ENCODE measurements around the gene PNPLA6.
A peak's percentile ranks its signal among the peaks of the same experiment; 100 is the strongest.

The PNPLA6 gene

GRCh38 chr19:7497292-7497691, 38.2 kb upstream of the PNPLA6 start:
- Histone ChIP-seq H3K36me3 (ENCODE audit: insufficient read depth, low read length) (no peaks in the 10 kb centered on the region), H3K9me3 (ENCODE audit: low read depth, low read length) (no peaks in the 10 kb centered on the region), H3K9ac (ENCODE audit: insufficient read length) (no peak overlapping the region), H3K4me3 (no peak overlapping the region), H3K27ac (no peak overlapping the region)
- TF ChIP-seq POLR2AphosphoS5 (IDR thresholded peaks at IDR 0.05; ENCODE audit: borderline replicate concordance, low read depth, low read length) (no peak), FOXP2 (optimal IDR thresholded peaks at IDR 0.05; ENCODE audit: control extremely low read depth, extremely low read length, insufficient read depth) (no peak), EZH2 (IDR thresholded peaks at IDR 0.05) (no peak)
- no peak for DNase-seq (ENCODE audit: low read depth, low spot score)

GRCh38 chr19:7500811-7501450, 34.6 kb upstream of the PNPLA6 start:
- TF ChIP-seq FOXP2 (optimal IDR thresholded peaks at IDR 0.05; ENCODE audit: control extremely low read depth, extremely low read length, insufficient read depth) (no peak), POLR2AphosphoS5 (IDR thresholded peaks at IDR 0.05; ENCODE audit: borderline replicate concordance, low read depth, low read length) (peak; percentile 39; the same call in 1 of the 2 replicates), EZH2 (IDR thresholded peaks at IDR 0.05) (no peak)
- no peak overlapping the region for H3K9ac ChIP-seq (ENCODE audit: insufficient read length)
- no peaks in the 10 kb centered on the region for H3K9me3 ChIP-seq (ENCODE audit: low read depth, low read length)
- no peaks in the 10 kb centered on the region for H3K36me3 ChIP-seq (ENCODE audit: insufficient read depth, low read length)
- DNase-seq (ENCODE audit: low read depth, low spot score) = no peak
- peak overlapping the region; percentile 74 for H3K4me3 ChIP-seq
- H3K27ac ChIP-seq = no peak overlapping the region

GRCh38 chr19:7502552-7502951, 33.0 kb upstream of the PNPLA6 start:
- Histone ChIP-seq H3K27ac (no peak overlapping the region), H3K4me3 (no peak overlapping the region), H3K9ac (ENCODE audit: insufficient read length) (no peak overlapping the region), H3K9me3 (ENCODE audit: low read depth, low read length) (no peaks in the 10 kb centered on the region), H3K36me3 (ENCODE audit: insufficient read depth, low read length) (no peaks in the 10 kb centered on the region)
- TF ChIP-seq POLR2AphosphoS5 (IDR thresholded peaks at IDR 0.05; ENCODE audit: borderline replicate concordance, low read depth, low read length) (no peak), EZH2 (IDR thresholded peaks at IDR 0.05) (no peak), FOXP2 (optimal IDR thresholded peaks at IDR 0.05; ENCODE audit: control extremely low read depth, extremely low read length, insufficient read depth) (no peak)
- no peak for DNase-seq (ENCODE audit: low read depth, low spot score)

- Histone ChIP-seq H3K9me3 (ENCODE audit: low read depth, low read length) (no peaks in the 10 kb centered on the region), H3K4me3 (no peak overlapping the region), H3K36me3 (ENCODE audit: insufficient read depth, low read length) (no peaks in the 10 kb centered on the region), H3K27ac (no peak overlapping the region), H3K9ac (ENCODE audit: insufficient read length) (no peak overlapping the region)
- DNase-seq (ENCODE audit: low read depth, low spot score) = no peak
- TF ChIP-seq EZH2 (IDR thresholded peaks at IDR 0.05) (no peak), FOXP2 (optimal IDR thresholded peaks at IDR 0.05; ENCODE audit: control extremely low read depth, extremely low read length, insufficient read depth) (no peak), POLR2AphosphoS5 (IDR thresholded peaks at IDR 0.05; ENCODE audit: borderline replicate concordance, low read depth, low read length) (no peak)
Measured at GRCh38 chr19:7504684-7505083, 30.8 kb upstream of the PNPLA6 start.

- no peak for DNase-seq (ENCODE audit: low read depth, low spot score)
- Histone ChIP-seq H3K9ac (ENCODE audit: insufficient read length) (peak overlapping the region; percentile 22), H3K4me3 (peak overlapping the region; percentile 70)
Measured at GRCh38 chr19:7505288-7505681, 30.2 kb upstream of the PNPLA6 start.

GRCh38 chr19:7505682-7506384, 29.7 kb upstream of the PNPLA6 start:
- H3K9ac ChIP-seq (ENCODE audit: insufficient read length) = peak overlapping the region; percentile 22
- no peak for DNase-seq (ENCODE audit: low read depth, low spot score)
- no peaks in the 10 kb centered on the region for H3K36me3 ChIP-seq (ENCODE audit: insufficient read depth, low read length)
- H3K9me3 ChIP-seq (ENCODE audit: low read depth, low read length) = no peaks in the 10 kb centered on the region
- TF ChIP-seq POLR2AphosphoS5 (IDR thresholded peaks at IDR 0.05; ENCODE audit: borderline replicate concordance, low read depth, low read length) = peak; percentile 61; the same call in 1 of the 2 replicates
- no peak for TF ChIP-seq FOXP2 (optimal IDR thresholded peaks at IDR 0.05; ENCODE audit: control extremely low read depth, extremely low read length, insufficient read depth)
- H3K4me3 ChIP-seq = peak overlapping the region; percentile 70
- H3K27ac ChIP-seq = peak overlapping the region; percentile 68; the same call in 1 of the 2 replicates

More at GRCh38 chr19:7505288-7505681, 30.2 kb upstream of the PNPLA6 start:
- TF ChIP-seq FOXP2 (optimal IDR thresholded peaks at IDR 0.05; ENCODE audit: control extremely low read depth, extremely low read length, insufficient read depth) (no peak), POLR2AphosphoS5 (IDR thresholded peaks at IDR 0.05; ENCODE audit: borderline replicate concordance, low read depth, low read length) (no peak), EZH2 (IDR thresholded peaks at IDR 0.05) (no peak)
- no peak overlapping the region for H3K27ac ChIP-seq
- no peaks in the 10 kb centered on the region for H3K36me3 ChIP-seq (ENCODE audit: insufficient read depth, low read length)
- H3K9me3 ChIP-seq (ENCODE audit: low read depth, low read length) = no peaks in the 10 kb centered on the region

GRCh38 chr19:7506385-7507328, 28.9 kb upstream of the PNPLA6 start:
- H3K27ac ChIP-seq = peak overlapping the region; percentile 68; the same call in 1 of the 2 replicates
- peak; percentile 95 for DNase-seq (ENCODE audit: low read depth, low spot score)

GRCh38 chr19:7507884-7508283, 27.6 kb upstream of the PNPLA6 start:
- Histone ChIP-seq H3K9me3 (ENCODE audit: low read depth, low read length) (no peaks in the 10 kb centered on the region), H3K36me3 (ENCODE audit: insufficient read depth, low read length) (no peaks in the 10 kb centered on the region), H3K4me3 (no peak overlapping the region), H3K27ac (no peak overlapping the region), H3K9ac (ENCODE audit: insufficient read length) (no peak overlapping the region)
- TF ChIP-seq EZH2 (IDR thresholded peaks at IDR 0.05) (no peak), POLR2AphosphoS5 (IDR thresholded peaks at IDR 0.05; ENCODE audit: borderline replicate concordance, low read depth, low read length) (no peak), FOXP2 (optimal IDR thresholded peaks at IDR 0.05; ENCODE audit: control extremely low read depth, extremely low read length, insufficient read depth) (no peak)
- DNase-seq (ENCODE audit: low read depth, low spot score) = no peak

More at GRCh38 chr19:7506385-7507328, 28.9 kb upstream of the PNPLA6 start:
- no peak for TF ChIP-seq EZH2 (IDR thresholded peaks at IDR 0.05)
- no peak for TF ChIP-seq FOXP2 (optimal IDR thresholded peaks at IDR 0.05; ENCODE audit: control extremely low read depth, extremely low read length, insufficient read depth)
- TF ChIP-seq POLR2AphosphoS5 (IDR thresholded peaks at IDR 0.05; ENCODE audit: borderline replicate concordance, low read depth, low read length) = no peak
- no peaks in the 10 kb centered on the region for H3K36me3 ChIP-seq (ENCODE audit: insufficient read depth, low read length)
- H3K9me3 ChIP-seq (ENCODE audit: low read depth, low read length) = no peaks in the 10 kb centered on the region
- no peak overlapping the region for H3K9ac ChIP-seq (ENCODE audit: insufficient read length)
- H3K4me3 ChIP-seq = peak overlapping the region; percentile 70
